AG04449 (cell line): ENCODE results near the gene YY1.

Experiments
- CTCF ChIA-PET: fragments of 350-600 bp; formaldehyde crosslinking; extraction: SDS; loops from one replicate; lab custom pipeline; 2021; ENCODE audit warnings: antibody characterized with exemption; lab: Yijun Ruan, JAX
- POLR2A ChIA-PET: fragments of 400-600, 350-600 bp; formaldehyde crosslinking; extraction: SDS; loops from one replicate; lab custom pipeline; 2020; ENCODE audit warnings: antibody characterized with exemption, inconsistent platforms; lab: Yijun Ruan, JAX
- DNase-seq: peaks from one replicate; pipeline ENCODE4 v3.0.0-alpha.2; 2010; ENCODE audit warnings: low read depth, low spot score
- H3K4me3 ChIP-seq: 2 replicates; pipeline ENCODE4 v1.5.1; 2011; ENCODE audit warnings: low read depth, mild to moderate bottlenecking, control low read depth, low read length
- TF ChIP-seq, protein P1 (sequence below): IDR thresholded peaks from one replicate; pipeline ENCODE4 v1.5.1; 2011; ENCODE audit warnings: mild to moderate bottlenecking, moderate library complexity, low read length, control low read depth, inconsistent platforms; ENCODE audit not compliant: insufficient read depth; ENCODE audit errors: missing control alignments

Gene YY1

GRCh38 chr14:100322138-100322957, 83.4 kb downstream of the YY1 start:
- POLR2A ChIA-PET: no interaction called here
- DNase-seq: no peak
- TF ChIP-seq, protein P1, sequence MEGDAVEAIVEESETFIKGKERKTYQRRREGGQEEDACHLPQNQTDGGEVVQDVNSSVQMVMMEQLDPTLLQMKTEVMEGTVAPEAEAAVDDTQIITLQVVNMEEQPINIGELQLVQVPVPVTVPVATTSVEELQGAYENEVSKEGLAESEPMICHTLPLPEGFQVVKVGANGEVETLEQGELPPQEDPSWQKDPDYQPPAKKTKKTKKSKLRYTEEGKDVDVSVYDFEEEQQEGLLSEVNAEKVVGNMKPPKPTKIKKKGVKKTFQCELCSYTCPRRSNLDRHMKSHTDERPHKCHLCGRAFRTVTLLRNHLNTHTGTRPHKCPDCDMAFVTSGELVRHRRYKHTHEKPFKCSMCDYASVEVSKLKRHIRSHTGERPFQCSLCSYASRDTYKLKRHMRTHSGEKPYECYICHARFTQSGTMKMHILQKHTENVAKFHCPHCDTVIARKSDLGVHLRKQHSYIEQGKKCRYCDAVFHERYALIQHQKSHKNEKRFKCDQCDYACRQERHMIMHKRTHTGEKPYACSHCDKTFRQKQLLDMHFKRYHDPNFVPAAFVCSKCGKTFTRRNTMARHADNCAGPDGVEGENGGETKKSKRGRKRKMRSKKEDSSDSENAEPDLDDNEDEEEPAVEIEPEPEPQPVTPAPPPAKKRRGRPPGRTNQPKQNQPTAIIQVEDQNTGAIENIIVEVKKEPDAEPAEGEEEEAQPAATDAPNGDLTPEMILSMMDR: no peak
- no peak overlapping the region for H3K4me3 ChIP-seq
- CTCF ChIA-PET: interaction anchor here (1.2 to 1.6 kb wide), 2 partner anchors 10 to 15 kb away, joined by 3 read pairs; no protein-coding TSS in a partner anchor

DNA sequence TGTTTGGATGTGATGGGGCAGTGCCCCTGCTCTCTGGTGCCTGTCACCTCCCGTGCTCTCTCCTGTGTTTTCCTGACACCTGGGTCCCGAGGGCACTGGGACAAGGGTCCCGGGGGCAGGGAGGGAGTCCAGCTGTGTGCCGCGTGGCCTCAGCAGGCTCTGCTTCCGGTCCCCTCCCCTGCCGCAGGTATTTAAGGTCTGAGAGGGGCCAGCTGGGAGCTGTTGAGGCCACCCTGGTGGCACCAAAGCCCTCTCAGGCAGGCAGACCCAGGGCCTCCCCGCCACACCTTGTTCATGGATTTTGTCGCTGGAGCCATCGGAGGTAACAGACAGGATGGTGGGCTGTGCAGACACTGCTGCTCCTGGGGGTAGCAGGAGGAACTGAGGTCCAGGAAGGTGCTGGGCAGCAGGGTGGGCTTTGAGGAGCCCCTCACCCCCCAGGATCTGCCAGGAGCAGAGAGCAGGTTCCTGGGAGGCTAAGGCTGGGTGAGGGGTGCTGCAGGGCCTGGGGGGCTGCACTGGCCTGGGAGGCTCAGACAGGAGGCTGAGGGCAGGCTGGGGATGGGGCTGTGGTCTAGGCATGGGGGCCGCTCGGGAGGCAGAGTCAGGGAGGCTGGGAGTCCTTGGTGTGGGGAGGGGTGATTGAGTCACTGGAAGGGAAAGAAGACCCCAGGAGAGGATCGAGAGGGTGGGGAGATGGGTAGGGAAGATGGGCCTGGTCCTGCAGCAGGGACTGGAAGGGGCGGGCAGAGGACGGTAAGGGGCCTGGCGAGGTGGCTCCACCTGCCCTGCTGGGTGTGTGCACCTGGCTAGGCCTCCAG, 84.4 kb downstream of the YY1 start, which contains the start of gene SLC25A47:
Gene SLC25A47 (plus strand): TSS at position 219 of the 821 bp plus-strand sequence. CDS start 76 bp downstream, at position 295.
- H3K4me3 ChIP-seq: no peak within 1 kb of the TSS
- ChIA-PET POLR2A (no interaction called here), CTCF (interaction anchor here (1.0 to 1.2 kb wide), 2 partner anchors 11 to 14 kb away, joined by 3 read pairs; no protein-coding TSS in a partner anchor)
- DNase-seq: no peak
- TF ChIP-seq, protein P1: no peak

DNA sequence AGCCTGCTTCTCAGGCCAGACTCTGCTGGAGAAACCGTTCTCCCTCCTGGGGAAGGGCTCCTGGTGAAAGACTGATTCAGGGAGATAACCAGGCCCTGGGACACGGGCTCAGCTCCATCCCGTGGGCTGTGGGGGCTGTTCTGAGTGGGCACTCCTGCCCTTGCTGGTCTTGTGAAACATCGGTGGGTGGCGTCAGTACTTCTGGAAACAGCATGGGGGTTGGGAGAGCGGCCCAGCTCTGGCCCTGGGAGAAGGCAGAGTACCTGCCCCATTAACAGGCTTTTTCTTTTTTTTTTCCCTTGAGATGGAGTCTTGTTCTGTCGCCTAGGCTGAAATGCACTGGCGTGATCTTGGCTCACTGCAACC, 85.0 kb downstream of the YY1 start:
- ChIA-PET CTCF (interaction anchor here (1.0 kb wide), 1 partner anchor 11 kb away, joined by 3 read pairs; no protein-coding TSS in a partner anchor), POLR2A (no interaction called here)
- H3K4me3 ChIP-seq: no peak overlapping the region
- TF ChIP-seq, protein P1: no peak
- DNase-seq: no peak

GRCh38 chr14:100325231-100325632, 86.3 kb downstream of the YY1 start:
- TF ChIP-seq, protein P1: no peak
- H3K4me3 ChIP-seq: no peak overlapping the region
- ChIA-PET POLR2A (no interaction called here), CTCF (no interaction called here)
- DNase-seq: no peak

GRCh38 chr14:100325958-100326357, 87.0 kb downstream of the YY1 start:
- TF ChIP-seq, protein P1: no peak
- H3K4me3 ChIP-seq: no peak overlapping the region
- ChIA-PET CTCF (no interaction called here), POLR2A (no interaction called here)
- DNase-seq: no peak

GRCh38 chr14:100327128-100327527, 88.2 kb downstream of the YY1 start:
- DNase-seq: no peak
- ChIA-PET CTCF (no interaction called here), POLR2A (no interaction called here)
- no peak overlapping the region for H3K4me3 ChIP-seq
- TF ChIP-seq, protein P1: no peak
